ENCODE results near the gene LRRC8B. TPM values are rescaled to one million over a fixed set of nuclear protein-coding genes. Genes with fewer than 3 reads are reported as not detected.

The LRRC8B gene
- total and polyA plus RNA-seq, 2 donors from 2014 or later = 2.4 to 15.1 TPM

GRCh38 chr1:89608319-89608983, 83.8 kb downstream of the LRRC8B start:
- DNase-seq (no peak), FAIRE-seq (no peak)
- H3K27ac ChIP-seq (ENCODE audit: low read depth in 2 of 2, low read length in 2 of 2) = peak overlapping the region in 1 of 2 donors; percentile 8
- TF ChIP-seq CTCF (IDR thresholded peaks at IDR 0.05; ENCODE audit: borderline replicate concordance, extremely low read depth, insufficient read depth) = no peak
- H3K36me3 ChIP-seq (ENCODE audit: control insufficient read depth in 2 of 3, insufficient read depth in 3 of 3, low read length in 3 of 3) = no peaks in the 10 kb centered on the region
- intact Hi-C loops (cut with DNase I) = no loop called here
- H3K27me3 ChIP-seq (ENCODE audit: control insufficient read depth, insufficient read depth, low read length) = no peaks in the 10 kb centered on the region
- H3K9ac ChIP-seq (ENCODE audit: low read length in 3 of 3) = no peak overlapping the region
- no peak overlapping the region for H3K4me3 ChIP-seq (ENCODE audit: low read length in 3 of 3)
- H3K9me3 ChIP-seq (ENCODE audit: control insufficient read depth in 2 of 3, insufficient read depth in 1 of 3, low read length in 3 of 3) = no peaks in the 10 kb centered on the region
- H3K4me1 ChIP-seq (ENCODE audit: control insufficient read depth in 2 of 3, insufficient read depth in 2 of 3, low read depth in 1 of 3, low read length in 3 of 3) = peaks cover 0 to 5% (median 0%) of the 10 kb centered on the region in 3 donors

- H3K9ac ChIP-seq (ENCODE audit: low read length in 3 of 3) = no peak overlapping the region
- no peaks in the 10 kb centered on the region for H3K27me3 ChIP-seq (ENCODE audit: control insufficient read depth, insufficient read depth, low read length)
- FAIRE-seq (no peak), DNase-seq (peak in 1 of 5 donors; percentile 76)
- no peaks in the 10 kb centered on the region for H3K36me3 ChIP-seq (ENCODE audit: control insufficient read depth in 2 of 3, insufficient read depth in 3 of 3, low read length in 3 of 3)
- no peaks in the 10 kb centered on the region for H3K9me3 ChIP-seq (ENCODE audit: control insufficient read depth in 2 of 3, insufficient read depth in 1 of 3, low read length in 3 of 3)
- no peak for TF ChIP-seq CTCF (IDR thresholded peaks at IDR 0.05; ENCODE audit: borderline replicate concordance, extremely low read depth, insufficient read depth)
- peaks cover 0 to 5% (median 0%) of the 10 kb centered on the region in 3 donors for H3K4me1 ChIP-seq (ENCODE audit: control insufficient read depth in 2 of 3, insufficient read depth in 2 of 3, low read depth in 1 of 3, low read length in 3 of 3)
- no peak overlapping the region for H3K4me3 ChIP-seq (ENCODE audit: low read length in 3 of 3)
- intact Hi-C loops (cut with DNase I) = no loop called here
- no peak overlapping the region for H3K27ac ChIP-seq (ENCODE audit: low read depth in 2 of 2, low read length in 2 of 2)
Observed at GRCh38 chr1:89608984-89609725, 84.5 kb downstream of the LRRC8B start.

GRCh38 chr1:89609781-89610456, 85.3 kb downstream of the LRRC8B start:
- TF ChIP-seq CTCF (IDR thresholded peaks at IDR 0.05; ENCODE audit: borderline replicate concordance, extremely low read depth, insufficient read depth) = no peak
- H3K36me3 ChIP-seq (ENCODE audit: control insufficient read depth in 2 of 3, insufficient read depth in 3 of 3, low read length in 3 of 3) = no peaks in the 10 kb centered on the region
- H3K9me3 ChIP-seq (ENCODE audit: control insufficient read depth in 2 of 3, insufficient read depth in 1 of 3, low read length in 3 of 3) = no peaks in the 10 kb centered on the region
- no peak overlapping the region for H3K4me3 ChIP-seq (ENCODE audit: low read length in 3 of 3)
- H3K4me1 ChIP-seq (ENCODE audit: control insufficient read depth in 2 of 3, insufficient read depth in 2 of 3, low read depth in 1 of 3, low read length in 3 of 3) = peaks cover 0 to 5% (median 0%) of the 10 kb centered on the region in 3 donors
- no peak for DNase-seq
- intact Hi-C loops (cut with DNase I) = no loop called here
- H3K27ac ChIP-seq (ENCODE audit: low read depth in 2 of 2, low read length in 2 of 2) = no peak overlapping the region
- no peak for FAIRE-seq
- H3K27me3 ChIP-seq (ENCODE audit: control insufficient read depth, insufficient read depth, low read length) = no peaks in the 10 kb centered on the region
- H3K9ac ChIP-seq (ENCODE audit: low read length in 3 of 3) = no peak overlapping the region

Measured in kidney (tissue), 14 donors.